ENCODE data around the gene PTPRM.

GRCh38 chr18:8008033-8008432, 440.9 kb downstream of the PTPRM start:
- TF ChIP-seq EZH2 (IDR thresholded peaks at IDR 0.05; ENCODE audit: insufficient read depth, poor library complexity, severe bottlenecking), result no peak
- TF ChIP-seq EZH2phosphoT487 (IDR thresholded peaks at IDR 0.05; ENCODE audit: insufficient read depth, low read depth), result no peak
